Activated CD8-positive, alpha-beta T cell treated with anti-CD3 and anti-CD28 coated beads, Interleukin-2, amount 10 ng/mL, durations not matched to agents 7 days and 5 days (primary cell): ENCODE results near the gene SMIM13. TPM values are rescaled to one million over a fixed set of nuclear protein-coding genes. Genes with fewer than 3 reads are reported as not detected.

Experiments used
- ATAC-seq: fragments of 150-1000 bp; cut with Tn5 transposase; one replicate; pipeline ENCODE4 v1.10.0; 2021; ENCODE audit warnings: moderate library complexity
- CTCF ChIA-PET: fragments of 350-600 bp; sonication (Branson Sonifier 250); formaldehyde crosslinking; loops from one replicate; lab custom pipeline; 2021; ENCODE audit warnings: antibody characterized with exemption; lab: Charles Lee
- POLR2A ChIA-PET: fragments of 350-600 bp; sonication (Branson Sonifier 250); formaldehyde crosslinking; loops from one replicate; lab custom pipeline; 2021; ENCODE audit warnings: antibody characterized with exemption; lab: Charles Lee
- DNase-seq: peaks from one replicate; pipeline ENCODE4 v3.0.0-alpha.2; 2020
- H3K27ac Mint-ChIP-seq: one replicate; pipeline ENCODE4 v1.8.0; 2021; ENCODE audit warnings: mild to moderate bottlenecking, mixed read lengths
- H3K27me3 Mint-ChIP-seq: one replicate; pipeline ENCODE4 v1.8.0; 2021; ENCODE audit warnings: low read depth, mixed read lengths
- H3K36me3 Mint-ChIP-seq: one replicate; pipeline ENCODE4 v1.8.0; 2021; ENCODE audit warnings: low read depth, mixed read lengths
- H3K4me1 Mint-ChIP-seq: one replicate; pipeline ENCODE4 v1.8.0; 2021; ENCODE audit warnings: low read depth, mixed read lengths
- H3K4me3 Mint-ChIP-seq: one replicate; pipeline ENCODE4 v1.8.0; 2021; ENCODE audit warnings: mild to moderate bottlenecking, mixed read lengths
- H3K9me3 Mint-ChIP-seq: one replicate; pipeline ENCODE4 v1.8.0; 2022; ENCODE audit warnings: mixed read lengths; ENCODE audit not compliant: insufficient read depth
- total RNA-seq, 2 experiments: library from RNA; stranded (reverse); gene quantifications; one replicate each; pipeline ENCODE4 v1.2.3, GENCODE V29; 2021

Gene SMIM13
- total RNA-seq, 2 experiments from 2014 or later = 9.5 to 10.1 TPM

- Mint-ChIP-seq H3K36me3 (no peaks in the 10 kb centered on the region), H3K27me3 (peaks cover 11% of the 10 kb centered on the region), H3K4me3 (no peak overlapping the region), H3K27ac (no peak overlapping the region), H3K4me1 (no peaks in the 10 kb centered on the region), H3K9me3 (no peaks in the 10 kb centered on the region)
- ChIA-PET POLR2A (no interaction called here), CTCF (interaction anchor here (1.1 to 1.9 kb wide), 4 partner anchors 10 to 110 kb away, joined by 3 to 7 read pairs (median 4); no protein-coding TSS in a partner anchor)
- DNase-seq (no peak), ATAC-seq (no peak)
Measured at GRCh38 chr6:11064836-11065235, 28.8 kb upstream of the SMIM13 start.

GRCh38 chr6:11065436-11066202 lies 28.0 kb upstream of the SMIM13 start:
- ChIA-PET CTCF (interaction anchor here (1.1 to 2.2 kb wide), 8 partner anchors 9 to 587 kb away, joined by 3 to 11 read pairs (median 4); partner anchors contain the start of gene SMIM13), POLR2A (no interaction called here)
- Mint-ChIP-seq H3K27ac (no peak overlapping the region), H3K9me3 (no peaks in the 10 kb centered on the region), H3K4me3 (no peak overlapping the region), H3K36me3 (no peaks in the 10 kb centered on the region), H3K4me1 (no peaks in the 10 kb centered on the region), H3K27me3 (peaks cover 11% of the 10 kb centered on the region)
- ATAC-seq = no peak
- no peak for DNase-seq

GRCh38 chr6:11066505-11067347 lies 26.9 kb upstream of the SMIM13 start:
- no peak for DNase-seq
- H3K27ac Mint-ChIP-seq = no peak overlapping the region
- POLR2A ChIA-PET = no interaction called here
- H3K9me3 Mint-ChIP-seq = no peaks in the 10 kb centered on the region
- no peak for ATAC-seq
- CTCF ChIA-PET = interaction anchor here (0.6 to 2.2 kb wide), 6 partner anchors 14 to 588 kb away, joined by 3 to 11 read pairs (median 4); partner anchors contain the start of gene SMIM13
- no peaks in the 10 kb centered on the region for H3K36me3 Mint-ChIP-seq
- no peaks in the 10 kb centered on the region for H3K4me1 Mint-ChIP-seq
- H3K27me3 Mint-ChIP-seq = peaks cover 11% of the 10 kb centered on the region
- no peak overlapping the region for H3K4me3 Mint-ChIP-seq

GRCh38 chr6:11067348-11067747 lies 26.3 kb upstream of the SMIM13 start:
- Mint-ChIP-seq H3K27me3 (peaks cover 13% of the 10 kb centered on the region), H3K4me1 (no peaks in the 10 kb centered on the region), H3K27ac (no peak overlapping the region), H3K9me3 (no peaks in the 10 kb centered on the region), H3K4me3 (no peak overlapping the region), H3K36me3 (no peaks in the 10 kb centered on the region)
- POLR2A ChIA-PET = no interaction called here
- CTCF ChIA-PET = interaction anchor here (1.0 to 2.2 kb wide), 4 partner anchors 13 to 589 kb away, joined by 3 to 11 read pairs (median 6); partner anchors contain the start of gene SMIM13
- ATAC-seq (no peak), DNase-seq (no peak)

- no peaks in the 10 kb centered on the region for H3K36me3 Mint-ChIP-seq
- CTCF ChIA-PET = interaction anchor here (1.3 to 2.0 kb wide), 2 partner anchors 15 to 118 kb away, joined by 4 to 8 read pairs; no protein-coding TSS in a partner anchor
Measured at GRCh38 chr6:11069760-11070159, 23.9 kb upstream of the SMIM13 start.

GRCh38 chr6:11072101-11072500 lies 21.5 kb upstream of the SMIM13 start:
- ATAC-seq (no peak), DNase-seq (no peak)
- Mint-ChIP-seq H3K4me1 (no peaks in the 10 kb centered on the region), H3K9me3 (no peaks in the 10 kb centered on the region), H3K4me3 (no peak overlapping the region), H3K27ac (no peak overlapping the region), H3K27me3 (peaks cover 11% of the 10 kb centered on the region), H3K36me3 (no peaks in the 10 kb centered on the region)
- ChIA-PET CTCF (no interaction called here), POLR2A (no interaction called here)

More at GRCh38 chr6:11069760-11070159, 23.9 kb upstream of the SMIM13 start:
- no peak for ATAC-seq
- Mint-ChIP-seq H3K27me3 (peaks cover 13% of the 10 kb centered on the region), H3K9me3 (no peaks in the 10 kb centered on the region), H3K4me3 (no peak overlapping the region), H3K27ac (no peak overlapping the region), H3K4me1 (no peaks in the 10 kb centered on the region)
- POLR2A ChIA-PET = no interaction called here
- DNase-seq = no peak

- DNase-seq (no peak), ATAC-seq (no peak)
- Mint-ChIP-seq H3K27me3 (peaks cover 4% of the 10 kb centered on the region), H3K27ac (no peak overlapping the region), H3K36me3 (no peaks in the 10 kb centered on the region), H3K4me3 (no peak overlapping the region), H3K4me1 (no peaks in the 10 kb centered on the region), H3K9me3 (no peaks in the 10 kb centered on the region)
- CTCF ChIA-PET = no interaction called here
- POLR2A ChIA-PET = no interaction called here
Measured at GRCh38 chr6:11076540-11076939, 17.1 kb upstream of the SMIM13 start.

- Mint-ChIP-seq H3K36me3 (no peaks in the 10 kb centered on the region), H3K27ac (no peak overlapping the region), H3K4me1 (no peaks in the 10 kb centered on the region), H3K27me3 (peaks cover 2% of the 10 kb centered on the region), H3K4me3 (no peak overlapping the region), H3K9me3 (no peaks in the 10 kb centered on the region)
- ATAC-seq (no peak), DNase-seq (no peak)
- CTCF ChIA-PET = no interaction called here
- POLR2A ChIA-PET = no interaction called here
Measured at GRCh38 chr6:11078266-11078665, 15.4 kb upstream of the SMIM13 start.

GRCh38 chr6:11080296-11080695 lies 13.3 kb upstream of the SMIM13 start:
- no peak for DNase-seq
- Mint-ChIP-seq H3K27ac (no peak overlapping the region), H3K4me1 (no peaks in the 10 kb centered on the region), H3K27me3 (no peaks in the 10 kb centered on the region), H3K4me3 (no peak overlapping the region), H3K36me3 (no peaks in the 10 kb centered on the region), H3K9me3 (no peaks in the 10 kb centered on the region)
- POLR2A ChIA-PET = no interaction called here
- no peak for ATAC-seq
- CTCF ChIA-PET = interaction anchor here (0.9 to 1.6 kb wide), 4 partner anchors 9 to 15 kb away, joined by 3 to 4 read pairs (median 3); no protein-coding TSS in a partner anchor

- CTCF ChIA-PET = interaction anchor here (0.9 to 1.9 kb wide), 2 partner anchors 13 to 15 kb away, joined by 3 to 4 read pairs; no protein-coding TSS in a partner anchor
- Mint-ChIP-seq H3K4me1 (no peaks in the 10 kb centered on the region), H3K36me3 (no peaks in the 10 kb centered on the region), H3K4me3 (no peak overlapping the region), H3K27me3 (no peaks in the 10 kb centered on the region), H3K9me3 (no peaks in the 10 kb centered on the region), H3K27ac (no peak overlapping the region)
- ATAC-seq (no peak), DNase-seq (no peak)
- POLR2A ChIA-PET = interaction anchor here (1.4 kb wide), 1 partner anchor 10 kb away, joined by 4 read pairs; the partner anchor contains the start of gene SMIM13
Measured at GRCh38 chr6:11083491-11083890, 10.1 kb upstream of the SMIM13 start.

- H3K9me3 Mint-ChIP-seq = no peaks in the 10 kb centered on the region
- DNase-seq = no peak
- no peak overlapping the region for H3K4me3 Mint-ChIP-seq
- H3K4me1 Mint-ChIP-seq = no peaks in the 10 kb centered on the region
- ChIA-PET POLR2A (interaction anchor here (1.4 kb wide), 1 partner anchor 9 kb away, joined by 4 read pairs; the partner anchor contains the start of gene SMIM13), CTCF (no interaction called here)
- no peaks in the 10 kb centered on the region for H3K36me3 Mint-ChIP-seq
- no peak overlapping the region for H3K27ac Mint-ChIP-seq
- no peak for ATAC-seq
- no peaks in the 10 kb centered on the region for H3K27me3 Mint-ChIP-seq
Measured at GRCh38 chr6:11083956-11084355, 9.7 kb upstream of the SMIM13 start.
